Esophagus (tissue), 2 donors: ENCODE measurements around the gene CYBRD1. TPM values are rescaled to one million over a fixed set of nuclear protein-coding genes. Genes with fewer than 3 reads are reported as not detected.

Source experiments
- H3K27ac ChIP-seq, 2 donors: one replicate each; pipeline ENCODE4 v1.5.1; 2013; ENCODE audit warnings: low read depth in 2 of 2, mild to moderate bottlenecking in 2 of 2, inconsistent platforms in 1 of 2, low read length in 1 of 2, moderate library complexity in 1 of 2
- H3K27me3 ChIP-seq, 2 donors: one replicate each; pipeline ENCODE4 v1.6.1; 2013; ENCODE audit warnings: low read length in 2 of 2, control low read depth in 1 of 2, mild to moderate bottlenecking in 1 of 2; ENCODE audit not compliant: insufficient read depth in 2 of 2, control insufficient read depth in 1 of 2
- H3K36me3 ChIP-seq, 2 donors: one replicate each; pipeline ENCODE4 v1.6.1; 2013; ENCODE audit warnings: low read length in 1 of 2; ENCODE audit not compliant: control insufficient read depth in 2 of 2, insufficient read depth in 2 of 2
- H3K4me1 ChIP-seq, 2 donors: one replicate each; pipeline ENCODE4 v1.6.1; 2013; ENCODE audit warnings: low read length in 1 of 2; ENCODE audit not compliant: control insufficient read depth in 2 of 2, insufficient read depth in 2 of 2
- H3K4me3 ChIP-seq, 2 donors: one replicate each; pipeline ENCODE4 v1.5.1; 2013; ENCODE audit warnings: low read length in 2 of 2, mild to moderate bottlenecking in 2 of 2, low read depth in 1 of 2, moderate library complexity in 1 of 2
- H3K9me3 ChIP-seq, 2 donors: one replicate each; pipeline ENCODE4 v1.6.1; 2013; ENCODE audit warnings: mild to moderate bottlenecking in 2 of 2, low read depth in 1 of 2, low read length in 1 of 2, moderate library complexity in 1 of 2; ENCODE audit not compliant: control insufficient read depth in 2 of 2, insufficient read depth in 1 of 2
- WGBS, 2 donors: extraction: QIAGEN DNeasy Blood & Tissue Kit; methylation state at CpG; one replicate each; pipeline ENCODE4 v1.1.7; 2013; 5-methylcytosine and 5-hydroxymethylcytosine counted together
- polyA plus RNA-seq, 2 donors: library from polyadenylated mRNA; stranded (reverse); fragments of 200-250 nt; gene quantifications; one replicate each; pipeline ENCODE4 v1.2.3, GENCODE V29; 2013
- donor health status: healthy with polysubstance abuse.
- donor health status: Bipolar disorder and iron deficiency.

Gene CYBRD1
- polyA plus RNA-seq, 2 donors: 8.4 to 17.2 TPM

DNA sequence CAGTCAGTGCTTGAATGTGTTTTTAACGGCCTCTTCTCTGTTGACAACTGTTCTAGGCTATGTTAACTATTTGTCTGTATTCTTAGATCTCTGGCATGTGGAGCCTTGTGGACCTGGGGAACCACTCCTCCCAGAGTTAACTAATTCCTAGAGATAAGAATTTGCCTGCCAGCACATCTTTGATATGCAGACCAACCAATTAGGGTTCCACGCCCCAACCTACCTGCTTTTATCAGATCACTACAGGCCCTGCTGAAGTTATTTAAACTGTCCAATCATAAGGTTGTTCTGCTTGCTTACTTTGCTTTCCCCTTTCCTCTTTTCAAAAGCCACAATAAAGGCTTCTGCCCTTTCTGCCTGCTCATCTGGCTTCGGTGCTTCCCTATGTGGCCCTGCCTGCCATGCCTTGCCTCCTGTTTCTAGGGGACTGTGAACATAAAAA lies 8.5 kb upstream of the CYBRD1 start:
- Histone ChIP-seq H3K9me3 (no peaks in the 10 kb centered on the region), H3K27me3 (no peaks in the 10 kb centered on the region), H3K4me1 (no peaks in the 10 kb centered on the region), H3K27ac (no peak overlapping the region), H3K4me3 (no peak overlapping the region), H3K36me3 (no peaks in the 10 kb centered on the region)
- 61 to 65% methylated on average over 3 of the region's 3 CpGs for WGBS, 2 donors

GRCh38 chr2:171514908-171515582 lies 7.2 kb upstream of the CYBRD1 start:
- H3K9me3 ChIP-seq: no peaks in the 10 kb centered on the region
- H3K4me1 ChIP-seq: no peaks in the 10 kb centered on the region
- H3K4me3 ChIP-seq: no peak overlapping the region
- no peak overlapping the region for H3K27ac ChIP-seq
- WGBS, 2 donors: 92 to 95% methylated on average over 3 of the region's 3 CpGs
- no peaks in the 10 kb centered on the region for H3K27me3 ChIP-seq
- H3K36me3 ChIP-seq: no peaks in the 10 kb centered on the region

DNA sequence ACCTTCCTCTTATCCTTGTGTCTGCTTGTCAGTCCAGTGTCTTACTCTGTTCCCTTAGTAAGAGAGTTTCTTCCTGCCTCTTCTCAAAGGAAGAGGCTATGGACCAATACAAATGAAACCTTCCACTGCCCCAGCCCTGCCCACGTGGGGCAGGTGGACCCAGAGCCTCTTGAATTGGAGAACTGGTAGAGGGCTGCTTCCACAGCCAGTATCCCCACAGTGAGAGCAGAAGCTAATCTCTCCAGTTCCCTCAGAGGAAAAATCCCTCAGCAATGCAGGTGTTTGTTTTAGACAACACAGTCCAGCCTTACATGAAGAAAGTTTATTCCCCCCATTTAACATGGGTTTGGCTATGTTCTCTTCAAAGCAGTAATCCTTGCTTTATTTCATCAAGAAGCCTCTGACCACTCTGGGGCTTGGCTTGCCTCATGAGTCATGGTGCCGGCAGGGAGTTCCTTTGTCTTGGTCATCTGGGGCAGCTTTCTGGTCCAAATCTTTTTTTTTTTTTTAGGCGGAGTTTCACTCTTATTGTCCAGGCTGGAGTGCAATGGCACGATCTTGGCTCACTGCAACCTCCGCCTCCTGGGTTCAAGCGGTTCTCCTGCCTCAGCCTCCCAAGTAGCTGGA lies 6.5 kb upstream of the CYBRD1 start:
- H3K9me3 ChIP-seq: no peaks in the 10 kb centered on the region
- H3K4me3 ChIP-seq: no peak overlapping the region
- H3K36me3 ChIP-seq: no peaks in the 10 kb centered on the region
- no peaks in the 10 kb centered on the region for H3K4me1 ChIP-seq
- 57 to 76% methylated on average over 6 of the region's 6 CpGs for WGBS, 2 donors
- no peak overlapping the region for H3K27ac ChIP-seq
- H3K27me3 ChIP-seq: no peaks in the 10 kb centered on the region

- Histone ChIP-seq H3K9me3 (no peaks in the 10 kb centered on the region), H3K27me3 (no peaks in the 10 kb centered on the region), H3K4me3 (no peak overlapping the region), H3K27ac (no peak overlapping the region), H3K36me3 (no peaks in the 10 kb centered on the region), H3K4me1 (no peaks in the 10 kb centered on the region)
- WGBS, 2 donors: 83 to 88% methylated on average over 5 of the region's 5 CpGs
Observed at GRCh38 chr2:171516793-171517192, 5.5 kb upstream of the CYBRD1 start.

DNA sequence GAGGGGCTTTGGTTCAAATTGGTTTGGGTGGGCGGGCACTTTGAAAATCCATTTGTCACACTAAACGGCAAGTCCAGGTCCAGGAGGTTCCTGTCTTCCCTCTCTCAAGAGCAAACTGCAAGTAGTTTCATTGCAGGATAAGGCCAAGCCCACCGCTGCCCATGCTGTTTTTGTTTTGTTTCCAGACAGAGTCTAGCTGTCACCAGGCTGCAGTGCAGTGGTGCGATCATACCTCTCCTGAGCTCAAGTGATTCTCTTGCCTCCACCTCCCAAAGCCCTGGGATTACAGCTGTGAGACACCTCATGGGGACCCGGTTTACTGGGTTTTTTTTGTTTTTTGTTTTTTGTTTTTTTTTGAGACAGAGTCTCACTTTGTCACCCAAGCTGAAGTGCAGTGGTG lies 1.8 kb upstream of the CYBRD1 start:
- no peak overlapping the region for H3K4me3 ChIP-seq
- H3K27ac ChIP-seq: no peak overlapping the region
- no peaks in the 10 kb centered on the region for H3K36me3 ChIP-seq
- WGBS, 2 donors: 84 to 87% methylated on average over 5 of the region's 5 CpGs
- no peaks in the 10 kb centered on the region for H3K9me3 ChIP-seq
- no peaks in the 10 kb centered on the region for H3K27me3 ChIP-seq
- peaks cover 0 to 3% of the 10 kb centered on the region in 2 donors for H3K4me1 ChIP-seq

- Histone ChIP-seq H3K9me3 (no peaks in the 10 kb centered on the region), H3K27me3 (no peaks in the 10 kb centered on the region), H3K27ac (peak overlapping the region; percentile 31 to 66), H3K4me1 (peaks cover 0 to 3% of the 10 kb centered on the region in 2 donors), H3K4me3 (peak overlapping the region in 1 of 2 donors; percentile 60), H3K36me3 (no peaks in the 10 kb centered on the region)
- WGBS, 2 donors: 62 to 75% methylated on average over 5 of the region's 5 CpGs
Observed at GRCh38 chr2:171521361-171522051, 768 bp upstream of the CYBRD1 start.

DNA sequence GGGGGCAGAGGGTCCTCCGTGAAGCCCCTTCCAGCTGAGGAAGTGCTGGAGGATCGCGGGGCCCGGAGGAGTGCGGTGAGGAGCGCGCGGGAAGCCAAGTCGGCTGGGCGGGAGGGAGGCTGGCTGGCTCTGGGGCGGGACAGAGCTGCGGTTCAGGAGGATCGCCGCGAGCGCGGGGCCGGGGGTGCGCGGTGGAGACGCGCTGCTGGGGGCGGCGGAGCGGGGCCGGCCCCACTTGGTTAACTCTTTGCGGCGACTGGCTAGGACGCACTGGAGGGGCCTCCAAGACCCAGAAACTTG lies 464 bp downstream of the CYBRD1 start:
- Histone ChIP-seq H3K4me3 (peak overlapping the region; percentile 60 to 68), H3K4me1 (peaks cover 0 to 3% of the 10 kb centered on the region in 2 donors), H3K36me3 (no peaks in the 10 kb centered on the region), H3K27me3 (no peaks in the 10 kb centered on the region), H3K9me3 (no peaks in the 10 kb centered on the region), H3K27ac (peak overlapping the region; percentile 78 to 92)
- 1 to 2% methylated on average over 23 to 29 of the region's 29 CpGs for WGBS, 2 donors

- Histone ChIP-seq H3K36me3 (no peaks in the 10 kb centered on the region), H3K4me1 (peaks cover 0 to 3% of the 10 kb centered on the region in 2 donors)
- 1% methylated on average over 60 to 62 of the region's 62 CpGs for WGBS, 2 donors
Observed at GRCh38 chr2:171523088-171524017, 1.1 kb downstream of the CYBRD1 start.

DNA sequence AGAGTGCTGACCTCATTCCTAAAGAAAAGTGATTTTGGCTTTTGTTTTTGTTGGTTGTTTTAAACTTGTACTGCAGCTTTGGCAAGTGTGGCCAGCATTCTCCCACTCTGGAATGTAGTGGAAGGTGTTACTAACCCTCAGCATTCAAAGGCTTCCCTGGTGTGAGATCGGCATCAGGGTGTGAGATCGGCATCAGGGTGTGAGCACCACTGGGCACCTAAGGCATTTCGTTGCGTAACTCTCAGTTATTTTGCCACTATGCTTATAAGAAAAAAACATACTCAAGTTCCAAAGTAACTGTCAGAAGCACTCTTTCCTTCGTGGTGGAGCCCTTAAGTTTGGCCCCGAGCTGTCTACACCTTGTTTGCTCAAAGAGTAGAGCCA lies 1.7 kb downstream of the CYBRD1 start:
- 17 to 20% methylated on average over 6 of the region's 6 CpGs for WGBS, 2 donors
- Histone ChIP-seq H3K4me1 (peaks cover 0 to 3% of the 10 kb centered on the region in 2 donors), H3K27ac (peak overlapping the region; percentile 78 to 92), H3K4me3 (peak overlapping the region; percentile 60 to 68), H3K27me3 (no peaks in the 10 kb centered on the region), H3K36me3 (no peaks in the 10 kb centered on the region), H3K9me3 (no peaks in the 10 kb centered on the region)

More at GRCh38 chr2:171523088-171524017, 1.1 kb downstream of the CYBRD1 start:
- no peaks in the 10 kb centered on the region for H3K9me3 ChIP-seq
- H3K4me3 ChIP-seq: peak overlapping the region; percentile 60 to 68
- peak overlapping the region; percentile 78 to 92 for H3K27ac ChIP-seq
- H3K27me3 ChIP-seq: no peaks in the 10 kb centered on the region
